Measurements from ENCODE around the gene WDR74. TPM values are rescaled to one million over a fixed set of nuclear protein-coding genes. Genes with fewer than 3 reads are reported as not detected.
"Not testable (repeated sequence)": the region's sequence is repeated elsewhere in the genome, so short reads cannot be mapped to it uniquely, and the experiment has no call there.

Gene WDR74
- total RNA-seq, 1 experiment from 2014 or later, result 72.4 TPM

- Histone ChIP-seq H3K9me3 (ENCODE audit: insufficient read depth, low read depth) (no peaks in the 10 kb centered on the region), H3K36me3 (ENCODE audit: low read depth) (0 out of 2 replicates have a peak, but pooled peaks cover 10% of the 10 kb centered on the region), H2AFZ (no peak overlapping the region), H3K27ac (no peak overlapping the region), H3K4me3 (no peak overlapping the region), H3K27me3 (ENCODE audit: insufficient read depth, low read depth) (no peaks in the 10 kb centered on the region), H3F3A (ENCODE audit: insufficient read depth, low read depth) (peaks cover 48% of the 10 kb centered on the region), H3K4me2 (no peak overlapping the region), H3K79me2 (ENCODE audit: low read depth) (peaks cover 98% of the 10 kb centered on the region), H4K20me1 (ENCODE audit: insufficient read depth) (peaks cover 38% of the 10 kb centered on the region), H3K4me1 (replicated peaks; ENCODE audit: insufficient read depth) (no peaks in the 10 kb centered on the region; the same call in 1 of the 2 replicates), H3K9me2 (ENCODE audit: insufficient read depth) (no peaks in the 10 kb centered on the region)
- intact Hi-C loops (cut with micrococcal nuclease; ENCODE audit: unreplicated experiment), result loop anchor here (2.0 to 5.0 kb wide), 3 partner anchors 271 to 693 kb away; no protein-coding TSS in a partner anchor
- TF ChIP-seq EZH2 (IDR thresholded peaks at IDR 0.05; ENCODE audit: low read depth), result no peak
- TF ChIP-seq, protein P1, sequence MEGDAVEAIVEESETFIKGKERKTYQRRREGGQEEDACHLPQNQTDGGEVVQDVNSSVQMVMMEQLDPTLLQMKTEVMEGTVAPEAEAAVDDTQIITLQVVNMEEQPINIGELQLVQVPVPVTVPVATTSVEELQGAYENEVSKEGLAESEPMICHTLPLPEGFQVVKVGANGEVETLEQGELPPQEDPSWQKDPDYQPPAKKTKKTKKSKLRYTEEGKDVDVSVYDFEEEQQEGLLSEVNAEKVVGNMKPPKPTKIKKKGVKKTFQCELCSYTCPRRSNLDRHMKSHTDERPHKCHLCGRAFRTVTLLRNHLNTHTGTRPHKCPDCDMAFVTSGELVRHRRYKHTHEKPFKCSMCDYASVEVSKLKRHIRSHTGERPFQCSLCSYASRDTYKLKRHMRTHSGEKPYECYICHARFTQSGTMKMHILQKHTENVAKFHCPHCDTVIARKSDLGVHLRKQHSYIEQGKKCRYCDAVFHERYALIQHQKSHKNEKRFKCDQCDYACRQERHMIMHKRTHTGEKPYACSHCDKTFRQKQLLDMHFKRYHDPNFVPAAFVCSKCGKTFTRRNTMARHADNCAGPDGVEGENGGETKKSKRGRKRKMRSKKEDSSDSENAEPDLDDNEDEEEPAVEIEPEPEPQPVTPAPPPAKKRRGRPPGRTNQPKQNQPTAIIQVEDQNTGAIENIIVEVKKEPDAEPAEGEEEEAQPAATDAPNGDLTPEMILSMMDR (conservative IDR thresholded peaks at IDR 0.05), result no peak
- no TSS peak for BruUV-seq (replicated peaks)
- DNase-seq, result no peak
- ChIA-PET POLR2A (ENCODE audit: unreplicated experiment) (no interaction called here), CTCF (interaction anchor here (0.6 kb wide), 1 partner anchor 271 kb away, joined by 8 read pairs; no protein-coding TSS in a partner anchor)
These were observed 24.4 kb upstream of the WDR74 start for GRCh38 chr11:62863687-62864335.

DNA sequence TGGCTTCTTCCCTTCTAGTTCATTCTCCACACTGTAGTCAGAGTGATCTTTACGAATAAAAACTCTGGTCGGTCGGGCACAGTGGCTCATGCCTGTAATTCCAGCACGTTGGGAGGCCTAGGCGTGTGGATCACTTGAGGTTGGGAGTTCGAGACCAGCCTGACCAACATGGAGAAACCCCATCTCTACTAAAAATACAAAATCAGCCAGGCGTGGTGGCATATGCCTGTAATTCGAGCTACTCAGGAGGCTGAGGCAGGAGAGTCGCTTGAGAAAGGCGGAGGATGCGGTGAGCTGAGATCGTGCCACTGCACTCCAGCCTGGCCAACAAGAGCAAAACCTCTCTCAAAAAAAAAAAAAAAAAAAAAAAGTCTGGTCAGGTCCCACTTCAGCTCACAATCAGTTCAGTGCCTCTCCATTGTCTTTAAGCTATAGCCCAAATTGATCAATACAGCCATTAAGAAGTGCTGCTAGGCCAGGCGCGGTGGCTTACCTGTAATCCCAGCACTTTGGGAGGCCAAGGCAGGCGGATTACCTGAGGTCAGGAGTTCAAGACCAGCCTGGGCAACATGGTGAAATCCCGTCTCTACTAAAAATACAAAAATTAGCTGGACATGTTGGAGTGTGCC, 22.3 kb upstream of the WDR74 start:
- not testable (repeated sequence) for H3K27ac ChIP-seq; H3K9me3 ChIP-seq (ENCODE audit: insufficient read depth, low read depth); H3K4me2 ChIP-seq; DNase-seq; H3K4me1 ChIP-seq (replicated peaks; ENCODE audit: insufficient read depth); H2AFZ ChIP-seq; H3K4me3 ChIP-seq; H3K9me2 ChIP-seq (ENCODE audit: insufficient read depth); BruUV-seq (replicated peaks); H3K27me3 ChIP-seq (ENCODE audit: insufficient read depth, low read depth)
- Histone ChIP-seq H3F3A (ENCODE audit: insufficient read depth, low read depth) (peaks cover 46% of the 10 kb centered on the region), H3K36me3 (ENCODE audit: low read depth) (0 out of 2 replicates have a peak, but pooled peaks cover 10% of the 10 kb centered on the region), H4K20me1 (ENCODE audit: insufficient read depth) (peaks cover 28% of the 10 kb centered on the region), H3K79me2 (ENCODE audit: low read depth) (peaks cover 98% of the 10 kb centered on the region)
- ChIA-PET POLR2A (ENCODE audit: unreplicated experiment) (interaction anchor here (0.6 to 0.7 kb wide), 3 partner anchors 208 to 467 kb away, joined by 6 to 9 read pairs (median 8); partner anchors contain the start of gene INTS5), CTCF (interaction anchor here (0.6 to 0.7 kb wide), 4 partner anchors 12 to 264 kb away, joined by 4 to 10 read pairs (median 6); no protein-coding TSS in a partner anchor)
- intact Hi-C loops (cut with micrococcal nuclease; ENCODE audit: unreplicated experiment), result loop anchor here (1.0 to 5.0 kb wide), 5 partner anchors 75 to 691 kb away; no protein-coding TSS in a partner anchor

- no peak for DNase-seq
- Histone ChIP-seq H3K27me3 (ENCODE audit: insufficient read depth, low read depth) (no peaks in the 10 kb centered on the region), H3K36me3 (ENCODE audit: low read depth) (0 out of 2 replicates have a peak, but pooled peaks cover 10% of the 10 kb centered on the region), H3K4me2 (no peak overlapping the region), H3K9me3 (ENCODE audit: insufficient read depth, low read depth) (no peaks in the 10 kb centered on the region), H3K9me2 (ENCODE audit: insufficient read depth) (no peaks in the 10 kb centered on the region), H2AFZ (no peak overlapping the region), H3K4me3 (no peak overlapping the region), H3K4me1 (replicated peaks; ENCODE audit: insufficient read depth) (peaks cover 9% of the 10 kb centered on the region), H3F3A (ENCODE audit: insufficient read depth, low read depth) (peaks cover 48% of the 10 kb centered on the region), H3K27ac (no peak overlapping the region), H3K79me2 (ENCODE audit: low read depth) (peaks cover 98% of the 10 kb centered on the region), H4K20me1 (ENCODE audit: insufficient read depth) (peaks cover 25% of the 10 kb centered on the region)
- ChIA-PET POLR2A (ENCODE audit: unreplicated experiment) (interaction anchor here (0.6 to 0.7 kb wide), 2 partner anchors 208 to 269 kb away, joined by 6 to 9 read pairs; partner anchors contain the start of gene INTS5), CTCF (interaction anchor here (0.6 kb wide), 3 partner anchors 11 to 76 kb away, joined by 4 to 5 read pairs (median 4); no protein-coding TSS in a partner anchor)
- BruUV-seq (replicated peaks), result no TSS peak
- intact Hi-C loops (cut with micrococcal nuclease; ENCODE audit: unreplicated experiment), result loop anchor here (5.0 kb wide), 1 partner anchor 319 kb away; no protein-coding TSS in a partner anchor
- TF ChIP-seq EZH2 (IDR thresholded peaks at IDR 0.05; ENCODE audit: low read depth), result no peak
- TF ChIP-seq, protein P1 (conservative IDR thresholded peaks at IDR 0.05), result no peak
These were observed 21.6 kb upstream of the WDR74 start for GRCh38 chr11:62860835-62861563.

- H3K27me3 ChIP-seq (ENCODE audit: insufficient read depth, low read depth); H3K9me2 ChIP-seq (ENCODE audit: insufficient read depth); H3K4me2 ChIP-seq; H3K9me3 ChIP-seq (ENCODE audit: insufficient read depth, low read depth); H3K27ac ChIP-seq; CTCF ChIA-PET; H3K4me3 ChIP-seq; H2AFZ ChIP-seq; DNase-seq; BruUV-seq (replicated peaks); POLR2A ChIA-PET (ENCODE audit: unreplicated experiment); H3K4me1 ChIP-seq (replicated peaks; ENCODE audit: insufficient read depth): not testable (repeated sequence)
- intact Hi-C loops (cut with micrococcal nuclease; ENCODE audit: unreplicated experiment), result loop anchor here (5.0 kb wide), 1 partner anchor 892 kb away; the partner anchor contains the start of gene FTH1
- Histone ChIP-seq H3F3A (ENCODE audit: insufficient read depth, low read depth) (peaks cover 61% of the 10 kb centered on the region), H3K36me3 (ENCODE audit: low read depth) (peaks cover 23% of the 10 kb centered on the region), H3K79me2 (ENCODE audit: low read depth) (peaks cover 96% of the 10 kb centered on the region), H4K20me1 (ENCODE audit: insufficient read depth) (peaks cover 24% of the 10 kb centered on the region)
These were observed 19.9 kb upstream of the WDR74 start for GRCh38 chr11:62859281-62859703.
